NK-92 (cell line): Measurements from ENCODE around the gene ZHX3.
"Not testable (repeated sequence)": the region's sequence is repeated elsewhere in the genome, so short reads cannot be mapped to it uniquely, and the experiment has no call there.

Experiments
- DNase-seq: peaks from one replicate; lab custom pipeline; 2025; ENCODE audit not compliant: unreplicated experiment; lab: John Stamatoyannopoulos, UW

ZHX3 gene

GRCh38 chr20:41331731-41332130 is 14.2 kb upstream of the ZHX3 start:
- DNase-seq = no peak

GRCh38 chr20:41330941-41331340 is 13.4 kb upstream of the ZHX3 start:
- DNase-seq = no peak

- DNase-seq = no peak
These were observed 12.8 kb upstream of the ZHX3 start for GRCh38 chr20:41330343-41330720.

GRCh38 chr20:41329435-41330342 is 12.2 kb upstream of the ZHX3 start:
- DNase-seq = no peak

- no peak for DNase-seq
These were observed 9.6 kb upstream of the ZHX3 start for GRCh38 chr20:41327178-41327577.

- no peak for DNase-seq
These were observed 3.4 kb upstream of the ZHX3 start for GRCh38 chr20:41320976-41321375.

GRCh38 chr20:41320441-41320840 is 2.9 kb upstream of the ZHX3 start:
- DNase-seq = no peak

GRCh38 chr20:41318271-41318649 is 729 bp upstream of the ZHX3 start:
- no peak for DNase-seq

GRCh38 chr20:41316602-41317545 is 657 bp downstream of the ZHX3 start:
- DNase-seq = no peak

- DNase-seq = no peak
These were observed 1.5 kb downstream of the ZHX3 start for GRCh38 chr20:41316051-41316450.

- no peak for DNase-seq
These were observed 3.1 kb downstream of the ZHX3 start for GRCh38 chr20:41314386-41314785.

- not testable (repeated sequence) for DNase-seq
These were observed 5.5 kb downstream of the ZHX3 start for GRCh38 chr20:41312009-41312408.

- DNase-seq = no peak
These were observed 7.7 kb downstream of the ZHX3 start for GRCh38 chr20:41309817-41310216.

- DNase-seq = no peak
These were observed 8.7 kb downstream of the ZHX3 start for GRCh38 chr20:41308726-41309413.

GRCh38 chr20:41308290-41308711 is 9.2 kb downstream of the ZHX3 start:
- no peak for DNase-seq

GRCh38 chr20:41307021-41307420 is 10.5 kb downstream of the ZHX3 start:
- no peak for DNase-seq

GRCh38 chr20:41306061-41306727 is 11.3 kb downstream of the ZHX3 start:
- no peak for DNase-seq

GRCh38 chr20:41304424-41305079 is 13.0 kb downstream of the ZHX3 start:
- DNase-seq = no peak

- DNase-seq = no peak
These were observed 13.5 kb downstream of the ZHX3 start for GRCh38 chr20:41304002-41304401.

- DNase-seq = no peak
These were observed 16.6 kb downstream of the ZHX3 start for GRCh38 chr20:41300886-41301285.
